Pulmonary artery endothelial cell (primary cell): ENCODE measurements around the gene SDE2. TPM values are rescaled to one million over a fixed set of nuclear protein-coding genes. Genes with fewer than 3 reads are reported as not detected.
A peak's percentile ranks its signal among the peaks of the same experiment; 100 is the strongest.
"Not testable (repeated sequence)": the region's sequence is repeated elsewhere in the genome, so short reads cannot be mapped to it uniquely, and the experiment has no call there.

Source experiments
- DNase-seq: peaks from one replicate; pipeline ENCODE4 v3.0.0-alpha.2; 2011; ENCODE audit warnings: low read depth, low spot score
- total RNA-seq: library from RNA; depleted of rRNA; stranded (reverse); fragments of >200 nt; gene quantifications from 2 replicates; pipeline ENCODE4 v1.2.3, GENCODE V29; 2014

Gene SDE2
- total RNA-seq, 1 donor from 2014 or later: 27.7 TPM

DNA sequence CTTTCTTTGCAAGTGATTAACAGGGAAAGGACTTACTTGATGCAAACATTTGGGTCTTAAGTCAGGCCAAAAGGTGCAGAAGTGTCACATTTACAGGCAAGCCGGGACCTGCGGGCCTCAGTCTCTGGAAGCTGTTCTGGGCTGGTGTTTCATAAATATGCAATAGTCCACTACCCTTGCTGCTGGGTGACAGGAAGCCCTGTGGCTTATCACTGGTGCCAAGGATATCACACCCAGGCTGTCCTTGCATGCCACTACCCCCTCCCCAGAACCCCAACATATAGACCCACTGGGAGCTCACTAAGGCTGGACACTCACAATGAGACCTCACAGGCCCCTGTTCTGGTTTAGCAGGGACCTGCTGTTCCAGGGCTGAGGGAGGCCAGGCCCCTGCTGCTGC, 54.8 kb downstream of the SDE2 start:
- no peak for DNase-seq

DNA sequence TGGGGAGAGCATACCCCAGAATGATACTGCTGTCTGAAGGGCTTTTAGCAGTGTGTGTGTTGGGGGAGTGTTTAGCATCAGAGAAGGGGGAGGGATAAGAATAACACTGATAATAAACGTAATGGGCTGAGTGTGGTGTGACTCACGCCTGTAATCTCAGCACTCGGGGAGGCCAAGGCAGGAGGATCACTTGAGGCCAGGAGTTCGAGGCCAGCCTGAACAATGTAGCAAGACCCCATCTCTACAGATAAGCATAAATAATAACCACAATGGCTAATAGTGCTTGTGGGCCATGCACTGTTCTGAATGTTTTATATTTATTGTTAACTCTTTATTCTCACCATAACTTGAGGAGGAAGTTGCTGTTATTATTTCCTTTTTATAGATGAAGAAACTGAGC, 55.6 kb downstream of the SDE2 start:
- no peak for DNase-seq

DNA sequence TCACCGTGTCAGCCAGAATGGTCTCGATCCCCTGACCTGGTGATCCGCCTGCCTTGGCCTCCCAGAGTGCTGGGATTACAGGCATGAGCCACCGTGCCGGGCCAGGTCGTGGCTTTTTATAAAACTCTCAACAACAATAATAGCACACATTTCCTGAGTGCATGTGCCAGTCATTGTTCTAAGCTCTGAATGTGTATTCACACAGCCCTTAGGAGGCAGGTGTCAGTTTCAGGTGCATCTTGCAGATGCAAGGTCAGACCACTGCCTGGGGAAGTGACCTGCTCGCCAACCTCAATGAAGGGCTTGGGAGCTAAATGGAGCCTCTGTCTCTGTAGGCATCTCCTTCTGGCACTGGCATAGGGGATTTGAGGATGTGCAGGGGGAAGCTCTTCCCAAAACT, 56.6 kb downstream of the SDE2 start:
- DNase-seq: peak; percentile 50

DNA sequence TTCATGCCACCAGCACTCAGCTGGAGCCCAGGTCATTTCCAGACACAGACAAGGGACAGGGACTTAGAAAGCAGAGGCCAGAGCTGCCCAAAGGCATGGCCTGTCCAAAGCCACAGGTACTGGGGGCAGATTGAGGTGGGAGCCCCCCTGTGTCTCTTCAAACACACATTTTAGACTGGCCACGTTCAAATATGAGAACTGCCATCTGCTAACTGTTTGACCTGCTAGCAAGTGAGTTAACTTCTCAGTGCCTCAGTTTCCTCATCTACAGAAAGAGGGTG, 57.3 kb downstream of the SDE2 start:
- no peak for DNase-seq

DNA sequence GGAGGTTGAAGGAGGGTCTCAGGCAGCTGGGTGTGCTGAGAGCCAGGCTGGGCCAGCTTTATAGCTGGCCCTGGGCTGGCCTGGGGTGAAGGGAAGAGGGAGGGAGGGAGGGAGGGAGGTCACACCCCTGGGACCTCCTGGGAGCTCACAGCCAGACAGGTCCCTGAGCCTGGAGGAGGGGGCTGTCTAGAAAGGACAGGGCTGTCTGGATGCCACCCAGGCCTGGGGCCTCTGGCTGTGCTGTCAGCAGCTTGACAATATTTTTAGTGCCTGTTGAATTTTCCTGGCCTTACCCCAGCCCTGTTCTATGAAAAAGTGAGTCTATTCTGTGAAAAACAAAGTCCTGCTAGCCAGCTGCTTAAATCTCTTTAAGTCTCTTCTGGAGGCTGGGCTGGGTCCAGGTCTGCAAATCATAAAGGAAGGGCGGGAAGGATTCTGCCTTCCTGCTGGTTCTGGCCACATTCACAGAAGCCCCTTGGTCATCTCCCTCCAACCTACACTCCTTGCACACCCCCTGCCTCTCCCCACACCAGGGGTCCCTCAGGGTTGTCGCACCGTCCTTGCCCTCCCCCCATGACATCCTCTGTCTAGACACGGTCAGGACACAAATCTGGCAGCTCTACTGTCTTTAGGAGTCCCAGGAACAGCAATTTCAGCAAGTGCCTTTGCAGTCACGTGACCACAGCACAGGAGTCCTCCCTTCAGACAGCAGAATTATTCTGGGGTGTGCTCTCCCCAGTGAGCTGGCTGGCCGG, 57.8 kb downstream of the SDE2 start, which contains the start of gene LEFTY2:
TSS of gene LEFTY2 (minus strand) at position 34 of the 755 bp plus-strand sequence. CDS start 80 bp downstream, outside the sequence.
- DNase-seq: no peak

DNA sequence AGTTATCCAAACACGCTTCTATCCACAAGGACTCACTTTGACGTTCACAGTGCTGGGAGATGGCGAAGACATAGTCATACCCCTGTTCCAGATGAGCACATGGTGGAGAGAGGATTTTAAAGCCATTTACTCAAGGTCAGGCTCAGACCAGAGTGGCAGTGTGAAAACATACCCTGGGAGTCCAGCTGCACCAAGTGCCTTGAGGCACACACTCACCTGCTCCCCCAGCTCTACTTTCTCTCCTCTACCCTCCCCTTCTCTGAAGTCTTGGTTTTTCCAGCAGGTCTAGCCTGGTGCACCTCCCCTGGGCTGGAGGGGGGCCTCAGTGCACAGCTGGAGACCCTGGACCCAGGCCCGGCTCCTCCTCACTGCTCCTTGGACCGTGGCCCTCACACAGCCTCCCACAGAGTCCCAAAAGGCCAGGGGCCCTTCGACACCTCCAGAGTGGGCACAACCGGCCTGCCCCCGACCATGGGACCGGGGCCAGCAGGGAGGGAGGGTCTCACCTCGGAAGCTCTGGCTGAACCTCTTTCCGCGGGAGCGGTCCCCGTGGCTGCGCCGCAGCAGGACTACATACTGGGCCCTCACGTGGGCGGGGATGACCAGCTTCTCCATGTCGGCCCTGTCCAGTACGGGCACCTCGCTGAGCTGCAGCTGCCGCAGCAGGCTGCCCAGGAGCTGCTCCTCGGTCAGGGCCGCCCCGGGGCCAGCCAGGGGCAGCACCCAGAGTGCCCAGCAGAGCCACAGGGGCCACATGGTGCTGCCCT, 58.6 kb downstream of the SDE2 start:
- DNase-seq: no peak

DNA sequence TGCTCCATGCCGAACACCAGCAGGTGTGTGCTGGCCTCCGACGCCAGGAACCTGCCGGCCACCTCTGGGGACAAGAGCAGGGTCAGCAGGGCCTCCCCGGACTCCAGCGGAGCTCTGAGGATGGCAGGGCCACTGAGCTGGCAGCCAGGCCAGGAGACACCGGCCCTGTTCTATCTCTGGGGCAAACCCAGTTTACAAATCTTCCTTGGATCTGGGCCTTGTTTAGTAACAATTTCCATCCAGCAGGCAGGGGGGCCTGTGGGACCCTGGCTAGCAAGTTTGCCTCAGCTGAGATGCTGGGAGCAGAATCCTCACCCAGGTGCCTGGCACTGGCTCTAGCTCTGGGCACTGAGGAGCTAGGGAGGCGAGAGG, 59.2 kb downstream of the SDE2 start:
- DNase-seq: not testable (repeated sequence)

DNA sequence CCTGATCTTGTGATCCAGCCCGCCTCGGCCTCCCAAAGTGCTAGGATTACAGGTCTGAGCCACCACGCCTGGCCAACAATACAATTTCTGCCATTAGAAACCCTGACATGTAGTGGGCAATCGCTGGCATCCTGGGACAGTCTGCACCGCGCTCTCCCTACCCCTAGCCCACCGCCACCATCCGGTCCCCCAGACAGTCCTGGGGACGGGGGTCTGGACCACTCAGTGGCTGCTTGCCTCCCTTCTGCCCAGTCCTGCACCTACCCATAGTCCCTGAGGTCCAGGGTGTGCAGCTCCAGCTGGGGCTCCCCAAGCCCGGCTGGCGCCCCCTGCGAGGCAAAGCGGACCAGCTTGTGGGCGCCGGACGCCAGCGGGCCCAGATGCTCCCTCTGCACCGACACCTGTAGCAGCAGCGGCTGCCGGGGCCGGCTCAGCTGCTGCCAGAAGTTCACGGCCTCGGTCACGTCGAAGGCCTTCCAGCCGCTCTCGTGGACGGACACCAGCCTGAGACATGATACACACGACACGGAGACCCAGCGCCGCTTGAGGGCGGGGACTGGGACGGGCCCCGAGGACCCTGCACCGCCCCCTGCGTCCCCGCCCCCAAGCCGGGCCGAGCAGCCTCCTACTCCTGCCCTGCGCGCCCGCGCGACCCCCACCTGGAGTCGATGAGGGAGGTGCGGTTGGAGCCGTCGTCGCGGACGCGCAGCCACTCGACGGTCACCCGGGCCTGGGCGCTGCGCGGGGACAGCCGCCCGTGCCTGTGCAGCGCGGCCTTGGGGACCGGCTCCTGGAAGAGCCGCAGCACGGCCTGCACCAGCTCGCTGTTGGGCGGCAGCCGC, 59.8 kb downstream of the SDE2 start:
- not testable (repeated sequence) for DNase-seq

DNA sequence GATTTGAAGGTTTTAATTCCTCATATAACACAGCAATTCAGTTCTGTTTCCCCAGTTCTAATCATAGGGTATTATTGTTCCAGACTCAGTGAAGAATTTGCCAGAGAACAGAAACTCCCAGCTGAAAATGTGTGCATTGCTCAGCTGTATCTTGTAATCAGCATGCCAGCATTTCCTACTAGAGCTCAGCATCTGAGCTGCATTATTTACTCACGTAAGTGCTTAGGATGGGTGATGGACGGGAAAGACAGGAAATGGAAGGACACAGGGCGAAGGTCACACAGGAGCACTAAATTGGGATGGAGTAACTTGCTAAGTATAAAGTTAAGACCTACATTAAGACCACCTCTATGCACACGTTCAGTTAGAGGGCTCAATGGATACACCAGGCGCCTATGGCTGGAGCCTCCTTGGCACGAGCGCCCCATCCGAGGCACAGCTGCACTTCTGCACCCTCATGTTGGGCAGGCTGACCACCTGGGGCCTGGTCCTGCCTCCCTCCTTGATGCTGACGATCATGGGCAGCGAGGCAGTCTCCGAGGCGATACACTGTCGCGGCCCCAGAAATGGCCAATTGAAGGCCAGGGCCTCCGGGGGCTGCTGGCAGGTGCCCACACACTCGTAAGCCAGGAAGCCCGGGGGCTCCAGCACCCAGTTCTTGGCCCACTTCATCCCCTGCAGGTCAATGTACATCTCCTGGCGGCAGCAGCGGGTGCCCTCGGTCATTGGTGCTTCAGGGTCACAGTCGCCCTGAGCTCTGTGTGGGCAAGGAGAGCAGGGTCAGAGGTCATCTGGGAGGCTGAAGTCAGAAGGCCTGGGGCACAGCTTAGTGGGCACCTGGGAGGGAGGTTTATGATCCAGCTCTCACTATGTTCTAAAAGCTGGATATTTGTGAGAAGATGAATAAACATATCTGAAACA, 61.8 kb downstream of the SDE2 start:
- DNase-seq: no peak

DNA sequence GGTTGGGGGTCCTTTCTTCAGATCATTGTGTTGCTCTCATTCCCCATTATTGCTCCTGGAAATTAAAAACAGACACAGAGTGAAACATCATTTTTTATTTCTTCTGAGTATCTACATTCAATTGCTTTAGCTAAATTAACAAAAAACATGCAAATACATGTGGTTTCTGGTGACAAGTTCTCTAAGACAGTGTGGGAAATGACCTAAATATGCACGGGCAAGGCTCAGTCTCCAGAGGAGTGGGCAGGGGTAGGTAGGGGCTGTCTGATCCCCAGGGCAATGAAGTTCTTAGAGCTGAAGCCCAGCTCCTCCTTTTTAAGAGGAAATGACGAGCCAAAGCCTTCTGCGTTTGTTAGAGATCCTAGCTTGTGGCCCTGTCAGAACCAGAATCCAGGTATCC, 62.6 kb downstream of the SDE2 start:
- no peak for DNase-seq

DNA sequence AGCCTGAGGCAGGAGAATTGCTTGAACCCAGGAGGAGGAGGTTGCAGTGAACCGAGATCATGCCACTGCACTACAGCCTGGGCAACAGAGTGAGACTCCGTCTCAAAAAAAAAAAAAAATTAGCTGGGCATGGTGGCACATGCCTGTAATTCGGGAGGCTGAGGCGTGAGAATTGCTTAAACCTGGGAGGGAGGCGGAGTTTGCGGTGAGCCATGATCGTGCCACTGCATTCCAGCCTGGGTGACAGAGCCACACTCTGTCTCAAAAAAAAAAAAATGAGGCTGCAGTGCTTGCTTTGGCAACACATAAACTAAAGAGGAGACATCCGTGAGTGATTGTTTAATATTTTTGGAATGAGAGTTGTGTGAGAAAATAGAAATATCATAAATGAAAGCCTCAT, 63.1 kb downstream of the SDE2 start:
- not testable (repeated sequence) for DNase-seq

DNA sequence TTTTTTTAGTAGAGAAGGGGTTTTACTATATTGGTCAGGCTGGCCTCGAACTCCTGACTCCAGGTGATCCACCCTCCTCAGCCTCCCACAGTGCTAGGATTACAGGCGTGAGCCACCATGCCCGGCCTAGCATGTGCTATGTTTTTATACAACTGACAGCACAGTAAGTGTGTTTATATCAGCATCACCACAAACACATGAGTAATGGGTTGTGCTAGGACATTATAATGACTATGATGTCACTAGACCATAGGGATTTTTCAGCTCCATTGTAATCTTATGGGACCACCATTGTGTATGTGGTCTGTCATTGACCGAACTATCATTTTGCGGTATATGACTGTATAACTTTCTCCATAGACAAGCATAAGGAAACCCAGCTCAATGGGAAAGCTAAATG, 64.4 kb downstream of the SDE2 start:
- DNase-seq: no peak

DNA sequence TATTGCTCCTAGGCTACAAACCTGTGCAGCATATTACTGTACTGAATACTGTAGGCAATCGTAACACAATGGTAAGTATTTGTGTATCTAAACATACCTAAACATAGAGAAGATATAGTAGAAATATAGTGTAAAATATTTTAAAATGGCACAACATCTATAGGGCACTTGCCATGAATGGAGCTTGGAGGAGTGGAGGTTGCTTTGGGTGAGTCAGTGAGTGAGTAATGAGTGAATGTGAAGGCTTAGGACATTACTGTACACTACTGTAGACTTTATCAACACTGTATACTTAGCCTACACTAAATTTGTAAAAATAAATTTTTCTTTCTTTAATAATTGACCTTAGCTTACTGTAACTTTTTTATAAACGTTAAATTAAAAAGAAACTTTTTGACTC, 66.1 kb downstream of the SDE2 start:
- DNase-seq: no peak

Other genes starting within 250 kb of the SDE2 start
- 210 and 267 TPM in 2 replicates for gene SRP9, start 221.5 kb downstream of the SDE2 start, total RNA-seq
- 7.1 and 12.4 TPM in 2 replicates for gene EPHX1, start 189.2 kb downstream of the SDE2 start, total RNA-seq
- gene TMEM63A, start 117.0 kb downstream of the SDE2 start, total RNA-seq: 8.3 and 12.7 TPM in 2 replicates
- gene LEFTY1, start 110.2 kb downstream of the SDE2 start, total RNA-seq: not detected in 2 replicates
- gene PYCR2, start 75.1 kb downstream of the SDE2 start, total RNA-seq: 48.0 TPM in 2 replicates
- gene LEFTY2, start 58.1 kb downstream of the SDE2 start, total RNA-seq: 0.26 TPM in 1 of 2 replicates, not detected in the other
- 184 and 188 TPM in 2 replicates for gene H3-3A, start 63.4 kb upstream of the SDE2 start, total RNA-seq
- gene ACBD3, start 187.4 kb upstream of the SDE2 start, total RNA-seq: 45.2 and 56.1 TPM in 2 replicates
- 0.11 TPM in 1 of 2 replicates, not detected in the other for gene MIXL1, start 224.3 kb upstream of the SDE2 start, total RNA-seq